DND-41 (cell line): ENCODE measurements around the gene CAT.

ENCODE experiments used
- ATAC-seq: fragments of 200-7000 bp; cut with Tn5 transposase; 3 replicates; pipeline ENCODE4 v1.9.1; 2021; ENCODE audit warnings: low read depth; ENCODE audit not compliant: insufficient read depth
- DNase-seq: peaks from one replicate; pipeline ENCODE4 v3.0.0-alpha.2; 2020
- H2AFZ ChIP-seq: 2 replicates; pipeline ENCODE4 v1.6.0; 2012; ENCODE audit warnings: low read depth, low read length
- H3K27ac ChIP-seq: 2 replicates; pipeline ENCODE4 v1.5.1; 2012; ENCODE audit warnings: low read length, inconsistent platforms
- H3K27me3 ChIP-seq: fragments of 200-600 bp; sonication (generic); 2 replicates; pipeline ENCODE4 v1.6.0; 2012; ENCODE audit warnings: low read length, mild to moderate bottlenecking, inconsistent platforms; ENCODE audit not compliant: insufficient read depth, poor library complexity
- H3K36me3 ChIP-seq: 2 replicates; pipeline ENCODE4 v1.5.1; 2012; ENCODE audit warnings: low read length, inconsistent platforms; ENCODE audit not compliant: insufficient read depth
- H3K4me1 ChIP-seq: 2 replicates; pipeline ENCODE4 v1.5.1; 2012; ENCODE audit warnings: mild to moderate bottlenecking, low read length; ENCODE audit not compliant: insufficient read depth
- H3K4me2 ChIP-seq: 2 replicates; pipeline ENCODE4 v1.6.0; 2012; ENCODE audit warnings: mild to moderate bottlenecking, moderate library complexity, low read length, inconsistent platforms; ENCODE audit not compliant: insufficient read depth
- H3K4me3 ChIP-seq, 2 experiments: fragments of 200-600 bp in 1 of 2; shearing (Covaris generic) in 1 of 2; 2 replicates each; pipeline ENCODE4 v1.5.1; 2012 to 2016; ENCODE audit warnings: inconsistent platforms in 2 of 2, low read length in 2 of 2, mild to moderate bottlenecking in 2 of 2, low read depth in 1 of 2, moderate library complexity in 1 of 2
- H3K79me2 ChIP-seq: 2 replicates; pipeline ENCODE4 v1.6.0; 2012; ENCODE audit warnings: low read length, inconsistent platforms; ENCODE audit not compliant: insufficient read depth
- H3K9ac ChIP-seq: 2 replicates; pipeline ENCODE4 v1.6.0; 2012; ENCODE audit warnings: low read depth, mild to moderate bottlenecking, inconsistent platforms, low read length, moderate library complexity
- H3K9me3 ChIP-seq: 2 replicates; pipeline ENCODE4 v1.5.1; 2012; ENCODE audit warnings: low read length, moderate library complexity, mild to moderate bottlenecking, inconsistent platforms; ENCODE audit not compliant: insufficient read depth, severe bottlenecking
- H4K20me1 ChIP-seq: 2 replicates; pipeline ENCODE4 v1.6.0; 2012; ENCODE audit warnings: low read length; ENCODE audit not compliant: insufficient read depth
- EZH2 ChIP-seq: IDR thresholded peaks from 3 replicates; pipeline ENCODE4 v1.6.1; 2012; ENCODE audit warnings: borderline replicate concordance, low read depth, mild to moderate bottlenecking, moderate library complexity, low read length, inconsistent platforms; ENCODE audit not compliant: severe bottlenecking
- TF ChIP-seq, protein P1 (sequence below): IDR thresholded peaks from 2 replicates; pipeline ENCODE4 v1.5.1; 2012; ENCODE audit warnings: borderline replicate concordance, low read length, moderate library complexity, mild to moderate bottlenecking; ENCODE audit not compliant: poor library complexity, severe bottlenecking; ENCODE audit errors: extremely low read depth

Gene CAT

DNA sequence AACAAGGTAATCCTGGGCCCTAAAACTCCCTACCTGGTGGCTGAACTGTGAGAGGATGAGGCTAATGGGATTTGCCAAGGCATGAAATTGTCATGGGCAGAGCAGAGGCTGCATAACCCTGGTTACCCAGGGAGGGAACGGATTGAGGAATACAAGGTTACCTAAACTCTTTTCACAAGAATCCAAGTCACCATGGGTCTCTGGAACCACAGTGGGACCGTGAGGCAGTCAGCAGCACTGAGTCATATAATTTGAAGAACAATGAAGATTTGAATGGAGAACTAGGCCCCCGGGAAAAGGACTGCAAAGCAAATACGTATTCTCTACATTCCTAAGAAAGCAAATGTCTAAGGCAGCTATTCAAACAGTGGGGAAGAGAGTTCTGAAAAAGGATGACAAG lies 19.8 kb downstream of the CAT start:
- Histone ChIP-seq H3K4me2 (no peak overlapping the region), H3K4me3 (no peak overlapping the region), H3K36me3 (peaks cover 70% of the 10 kb centered on the region), H3K79me2 (no peaks in the 10 kb centered on the region), H3K9ac (no peak overlapping the region), H3K27me3 (no peaks in the 10 kb centered on the region), H3K27ac (no peak overlapping the region), H3K9me3 (no peaks in the 10 kb centered on the region), H2AFZ (no peak overlapping the region), H3K4me1 (no peaks in the 10 kb centered on the region), H4K20me1 (no peaks in the 10 kb centered on the region)
- TF ChIP-seq, protein P1, sequence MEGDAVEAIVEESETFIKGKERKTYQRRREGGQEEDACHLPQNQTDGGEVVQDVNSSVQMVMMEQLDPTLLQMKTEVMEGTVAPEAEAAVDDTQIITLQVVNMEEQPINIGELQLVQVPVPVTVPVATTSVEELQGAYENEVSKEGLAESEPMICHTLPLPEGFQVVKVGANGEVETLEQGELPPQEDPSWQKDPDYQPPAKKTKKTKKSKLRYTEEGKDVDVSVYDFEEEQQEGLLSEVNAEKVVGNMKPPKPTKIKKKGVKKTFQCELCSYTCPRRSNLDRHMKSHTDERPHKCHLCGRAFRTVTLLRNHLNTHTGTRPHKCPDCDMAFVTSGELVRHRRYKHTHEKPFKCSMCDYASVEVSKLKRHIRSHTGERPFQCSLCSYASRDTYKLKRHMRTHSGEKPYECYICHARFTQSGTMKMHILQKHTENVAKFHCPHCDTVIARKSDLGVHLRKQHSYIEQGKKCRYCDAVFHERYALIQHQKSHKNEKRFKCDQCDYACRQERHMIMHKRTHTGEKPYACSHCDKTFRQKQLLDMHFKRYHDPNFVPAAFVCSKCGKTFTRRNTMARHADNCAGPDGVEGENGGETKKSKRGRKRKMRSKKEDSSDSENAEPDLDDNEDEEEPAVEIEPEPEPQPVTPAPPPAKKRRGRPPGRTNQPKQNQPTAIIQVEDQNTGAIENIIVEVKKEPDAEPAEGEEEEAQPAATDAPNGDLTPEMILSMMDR = no peak
- TF ChIP-seq EZH2 = no peak
- DNase-seq = no peak
- no peak for ATAC-seq

DNA sequence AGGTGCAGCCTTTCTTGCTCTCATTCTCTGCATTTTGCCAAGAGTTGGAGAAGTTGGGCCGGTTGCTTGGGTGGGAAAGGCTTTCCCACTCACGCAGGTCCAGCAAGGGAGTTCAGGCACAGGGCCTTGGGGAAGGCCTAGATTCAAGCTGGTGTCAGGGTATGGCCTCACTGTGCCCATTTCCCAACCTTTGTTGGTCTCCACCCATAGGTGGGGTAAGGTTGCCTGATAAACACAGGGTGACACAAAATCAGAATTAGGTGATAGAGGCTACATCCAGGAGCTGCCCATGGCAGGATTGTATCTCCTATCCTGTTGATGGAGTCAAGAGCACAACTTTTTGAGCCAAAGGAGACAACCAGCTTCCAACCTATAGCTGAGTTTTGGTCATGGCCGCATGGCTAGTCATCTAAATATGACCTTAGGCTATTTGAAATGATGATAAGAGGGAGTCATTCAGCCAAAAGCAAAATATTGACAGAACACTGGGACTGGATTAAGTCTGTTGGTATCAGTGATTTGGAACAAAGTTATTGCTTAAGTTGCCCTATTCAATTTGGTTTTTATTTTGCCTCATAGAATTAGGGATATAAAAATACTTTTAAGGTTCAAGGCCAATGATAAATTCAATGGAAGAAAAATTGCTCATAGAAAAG lies 20.9 kb downstream of the CAT start:
- Histone ChIP-seq H3K9ac (no peak overlapping the region), H3K36me3 (peaks cover 73% of the 10 kb centered on the region), H4K20me1 (no peaks in the 10 kb centered on the region), H3K79me2 (no peaks in the 10 kb centered on the region), H3K27me3 (no peaks in the 10 kb centered on the region), H3K4me3 (no peak overlapping the region), H3K9me3 (no peaks in the 10 kb centered on the region), H3K4me1 (no peaks in the 10 kb centered on the region), H2AFZ (no peak overlapping the region), H3K27ac (no peak overlapping the region), H3K4me2 (no peak overlapping the region)
- ATAC-seq = no peak
- TF ChIP-seq EZH2 = no peak
- TF ChIP-seq, protein P1 = no peak
- DNase-seq = no peak

DNA sequence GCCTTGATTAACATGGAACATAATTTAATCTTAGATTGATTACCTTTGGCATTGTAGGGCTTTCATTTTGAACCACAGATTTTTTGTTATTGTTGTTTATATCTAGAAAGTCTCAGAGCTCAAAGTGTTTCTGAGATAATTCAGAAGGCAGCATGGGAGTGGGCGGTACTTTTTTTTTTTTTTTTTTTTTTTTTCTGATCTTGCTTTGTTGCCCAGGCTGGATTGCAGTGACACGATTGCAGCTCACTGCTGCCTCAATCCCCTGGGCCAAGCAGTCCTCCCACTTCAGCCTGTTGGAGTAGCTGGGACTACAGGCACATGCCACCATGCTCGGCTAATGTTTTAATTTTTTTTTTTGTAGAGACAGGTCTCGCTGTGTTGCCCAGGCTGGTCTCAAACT lies 21.5 kb downstream of the CAT start:
- no peak overlapping the region for H2AFZ ChIP-seq
- no peak overlapping the region for H3K9ac ChIP-seq
- no peaks in the 10 kb centered on the region for H3K27me3 ChIP-seq
- no peak overlapping the region for H3K4me3 ChIP-seq
- H3K36me3 ChIP-seq = peaks cover 74% of the 10 kb centered on the region
- TF ChIP-seq, protein P1 = no peak
- TF ChIP-seq EZH2 = no peak
- no peaks in the 10 kb centered on the region for H3K79me2 ChIP-seq
- no peak for DNase-seq
- H3K27ac ChIP-seq = no peak overlapping the region
- no peaks in the 10 kb centered on the region for H4K20me1 ChIP-seq
- H3K9me3 ChIP-seq = no peaks in the 10 kb centered on the region
- ATAC-seq = no peak
- no peaks in the 10 kb centered on the region for H3K4me1 ChIP-seq
- no peak overlapping the region for H3K4me2 ChIP-seq

- H3K27me3 ChIP-seq = no peaks in the 10 kb centered on the region
- no peak overlapping the region for H3K27ac ChIP-seq
- TF ChIP-seq, protein P1 = no peak
- TF ChIP-seq EZH2 = no peak
- H3K9ac ChIP-seq = no peak overlapping the region
- H3K4me3 ChIP-seq = no peak overlapping the region
- peaks cover 78% of the 10 kb centered on the region for H3K36me3 ChIP-seq
- no peaks in the 10 kb centered on the region for H3K4me1 ChIP-seq
- H3K79me2 ChIP-seq = no peaks in the 10 kb centered on the region
- H2AFZ ChIP-seq = no peak overlapping the region
- no peaks in the 10 kb centered on the region for H4K20me1 ChIP-seq
- no peak for ATAC-seq
- H3K4me2 ChIP-seq = no peak overlapping the region
- H3K9me3 ChIP-seq = no peaks in the 10 kb centered on the region
- no peak for DNase-seq
Measured at GRCh38 chr11:34461215-34461614, 22.5 kb downstream of the CAT start.
